Iris pigment epithelial cell (primary cell): Measurements from ENCODE around the gene SRP9.
A peak's percentile ranks its signal among the peaks of the same experiment; 100 is the strongest.

Experiments
- DNase-seq: peaks from one replicate; pipeline ENCODE4 v3.0.0-alpha.2; 2011; ENCODE audit warnings: low read depth

The SRP9 gene, protein sequence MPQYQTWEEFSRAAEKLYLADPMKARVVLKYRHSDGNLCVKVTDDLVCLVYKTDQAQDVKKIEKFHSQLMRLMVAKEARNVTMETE

DNA sequence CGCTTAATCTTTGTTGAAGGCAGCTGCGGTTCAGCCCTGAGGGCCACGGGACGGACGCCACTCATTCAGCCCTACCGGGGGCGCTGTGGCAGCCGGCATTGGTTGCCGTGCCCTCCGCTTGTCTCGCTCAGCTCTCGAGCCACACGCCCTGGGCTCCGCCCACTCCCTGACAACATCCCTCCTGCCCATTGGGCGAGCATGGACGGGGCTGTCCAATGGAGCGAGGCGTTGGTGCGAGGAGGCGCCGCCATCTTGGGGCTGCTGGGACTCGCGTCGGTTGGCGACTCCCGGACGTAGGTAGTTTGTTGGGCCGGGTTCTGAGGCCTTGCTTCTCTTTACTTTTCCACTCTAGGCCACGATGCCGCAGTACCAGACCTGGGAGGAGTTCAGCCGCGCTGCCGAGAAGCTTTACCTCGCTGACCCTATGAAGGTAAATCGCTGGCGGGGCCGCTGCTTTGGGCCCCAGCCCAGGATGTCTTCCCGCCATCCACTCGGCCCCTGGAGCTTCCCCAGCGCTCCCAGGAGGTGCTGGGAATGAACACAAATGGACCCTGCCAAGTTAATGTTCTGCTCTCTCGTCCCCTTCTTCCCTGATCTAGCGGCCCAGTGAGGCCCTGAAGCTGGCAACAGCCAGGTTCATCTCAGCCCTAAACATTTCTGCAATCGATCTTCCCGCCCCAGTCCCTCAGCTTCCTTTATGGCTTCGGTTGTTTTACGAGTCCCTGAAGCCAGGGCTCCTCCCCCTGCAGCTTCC is at the start of gene SRP9:
SRP9 (plus strand) TSS at position 244 of the 754 bp plus-strand sequence; CDS start at position 359, 115 bp downstream.
- DNase-seq, result peak; percentile 98

DNA sequence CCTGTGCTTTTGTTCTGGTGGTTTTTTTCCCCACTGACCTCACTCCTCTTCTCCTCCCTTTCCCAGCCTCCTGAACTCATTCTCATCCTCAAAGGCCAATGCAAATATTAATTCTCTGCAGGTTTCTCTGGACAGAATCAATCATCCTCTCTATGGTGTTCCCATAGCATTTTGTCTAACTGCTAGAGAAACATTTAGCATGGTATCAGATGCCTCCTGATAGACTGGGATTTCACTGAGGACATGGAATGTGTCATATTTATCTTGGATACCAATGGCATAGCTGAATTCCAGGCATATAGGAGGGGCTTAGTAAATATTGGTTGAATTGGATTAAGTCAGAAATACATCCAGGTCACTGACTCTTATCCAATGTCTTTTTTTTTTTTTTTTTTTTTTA is 46.1 kb upstream of the SRP9 start:
- DNase-seq, result no peak

DNA sequence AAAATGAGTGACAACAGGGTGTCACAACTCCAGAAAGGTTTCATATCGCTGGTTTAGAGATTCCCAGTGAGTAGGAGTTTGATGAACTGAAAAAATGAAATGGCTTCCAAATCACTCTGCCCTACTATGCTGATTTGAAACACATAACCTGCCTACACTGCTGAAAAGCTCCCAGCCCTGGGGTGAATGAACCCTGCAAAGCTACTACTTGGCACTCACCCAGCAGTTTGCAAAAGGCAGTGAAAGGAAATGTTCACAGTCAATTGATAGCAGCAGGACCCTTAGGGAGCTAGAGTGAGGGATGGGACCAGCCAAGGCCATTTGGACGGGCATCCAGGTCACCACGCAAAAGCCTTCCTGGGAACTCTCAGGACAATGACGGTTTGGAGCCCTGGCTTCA is 44.4 kb upstream of the SRP9 start:
- DNase-seq, result no peak

DNA sequence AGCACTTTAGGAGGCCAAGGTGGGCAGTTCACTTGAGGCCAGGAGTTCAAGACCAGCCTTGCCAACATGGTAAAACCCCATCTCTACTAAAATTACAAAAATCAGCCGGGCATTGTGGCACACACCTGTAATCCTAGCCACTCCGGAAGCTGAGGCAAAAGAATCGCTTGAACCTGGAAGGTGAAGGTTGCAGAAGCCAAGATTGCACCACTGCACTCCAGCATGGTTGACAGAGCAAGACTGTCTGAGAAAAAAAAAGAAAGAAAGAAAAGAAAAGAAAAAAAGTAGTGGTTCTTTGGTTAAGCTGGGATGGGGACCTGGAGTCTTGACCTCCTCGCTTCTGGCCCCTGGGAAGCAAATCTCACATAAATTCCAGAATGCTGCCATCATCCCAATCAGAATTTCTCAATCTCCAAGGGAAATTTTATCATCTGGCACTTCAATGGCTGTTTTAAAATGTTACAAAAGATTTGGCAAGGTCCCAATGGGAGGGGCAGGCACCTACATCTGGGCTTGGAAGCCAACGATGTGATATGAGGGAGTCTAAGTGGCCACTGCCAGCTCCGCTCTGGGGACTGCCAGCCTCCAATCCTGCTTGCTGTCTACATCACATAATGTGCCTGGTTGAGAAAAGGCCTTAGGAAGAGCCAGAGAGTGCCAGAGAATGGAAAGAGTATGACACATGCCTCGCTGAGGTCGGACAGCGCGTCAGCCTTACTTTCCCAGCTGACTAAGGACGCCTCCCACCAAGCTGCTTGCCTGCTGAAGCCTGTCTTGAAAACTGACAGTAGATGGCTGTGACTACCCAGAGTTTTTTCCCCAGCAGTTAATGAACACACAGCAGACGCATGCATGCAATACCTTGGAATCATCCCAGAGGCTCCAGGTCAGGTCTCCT is 42.1 kb upstream of the SRP9 start:
- DNase-seq, result peak; percentile 97

DNA sequence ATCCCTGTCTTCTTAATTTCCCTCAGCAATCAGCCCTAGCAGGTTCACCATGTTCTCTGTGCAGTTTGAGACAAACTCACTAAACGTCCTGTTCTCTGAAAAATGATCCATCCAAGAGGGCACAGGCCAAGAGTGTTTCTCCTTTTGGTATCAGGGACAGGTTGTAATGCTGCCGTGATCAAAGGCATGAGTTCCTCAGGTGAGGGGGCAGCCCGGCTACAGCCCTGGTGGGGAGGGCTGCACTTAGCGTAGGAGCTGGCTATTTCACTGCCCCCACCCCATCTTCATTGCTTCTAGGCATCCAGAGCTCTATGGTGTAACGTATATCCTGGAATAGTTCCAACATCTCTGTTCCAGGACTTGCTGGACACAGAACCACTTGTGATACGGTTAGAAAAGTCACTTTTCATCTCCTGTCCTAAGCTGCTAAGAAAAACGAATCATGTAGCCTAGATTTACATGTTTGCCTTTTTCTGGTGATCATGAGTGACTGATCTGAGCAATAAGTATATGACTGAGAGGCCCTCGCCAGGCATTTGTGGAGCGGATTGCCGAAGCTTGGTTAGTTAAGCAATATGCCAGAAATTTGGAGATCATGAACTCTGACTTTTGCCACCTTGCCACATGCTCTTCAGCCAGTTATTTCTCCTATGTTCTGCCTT is 41.1 kb upstream of the SRP9 start:
- no peak for DNase-seq

DNA sequence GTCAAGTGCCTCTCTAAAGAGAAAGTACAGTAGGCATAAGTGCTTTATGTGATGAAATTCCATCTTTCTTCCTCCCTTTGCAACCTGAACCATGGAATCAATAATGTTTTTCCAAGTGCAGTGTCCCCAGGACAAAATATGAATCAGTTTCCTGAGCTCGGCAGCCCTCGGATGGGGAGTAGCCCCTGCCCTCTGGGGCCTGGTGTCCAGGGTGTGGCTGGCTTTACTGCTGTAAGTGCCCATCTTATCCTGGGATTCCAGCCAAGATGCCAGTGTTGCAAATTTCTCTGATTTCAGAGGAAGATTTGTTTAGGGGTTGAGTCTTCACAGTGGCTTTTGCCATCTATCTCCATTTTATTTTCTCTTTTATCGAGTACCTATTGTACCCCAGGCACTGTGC is 40.5 kb upstream of the SRP9 start:
- DNase-seq, result no peak

DNA sequence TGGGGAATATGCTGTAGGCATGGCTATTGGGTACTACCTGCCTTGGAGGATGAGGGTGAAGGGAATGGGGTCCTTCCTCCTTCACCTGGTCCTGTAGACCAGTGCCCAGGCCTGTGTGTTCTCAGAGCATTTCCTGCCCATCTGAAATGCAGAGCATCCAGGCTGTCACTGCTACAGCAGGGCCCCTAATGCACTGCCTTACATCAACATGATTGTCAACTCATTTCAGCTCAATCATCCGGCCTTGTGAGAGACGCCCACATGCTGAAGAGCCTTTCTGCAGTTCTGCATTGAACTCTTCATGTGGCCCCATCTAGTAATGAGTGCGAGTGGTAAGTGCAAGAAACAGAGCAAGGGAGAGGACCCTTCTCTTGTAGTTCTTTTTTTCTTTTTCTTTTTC is 39.8 kb upstream of the SRP9 start:
- no peak for DNase-seq

DNA sequence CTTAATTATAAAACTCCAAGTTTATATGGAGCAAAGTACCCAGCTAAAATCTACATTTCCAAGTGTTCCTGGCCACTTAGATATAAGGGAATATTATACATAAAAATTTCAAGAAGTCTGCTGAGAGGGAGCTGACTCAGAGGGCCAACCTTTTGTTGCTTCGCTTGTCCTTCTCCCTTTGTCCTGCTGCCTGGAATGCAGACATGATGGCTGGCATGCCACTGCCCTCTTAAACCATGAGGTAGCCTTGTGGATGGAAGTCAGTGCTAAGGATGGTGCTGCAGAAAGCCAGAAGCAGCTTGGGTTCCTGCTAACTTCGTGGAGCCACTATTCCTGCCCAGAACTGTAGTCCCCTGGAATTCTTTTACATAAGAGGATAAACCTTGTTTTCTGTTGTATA is 38.9 kb upstream of the SRP9 start:
- no peak for DNase-seq

DNA sequence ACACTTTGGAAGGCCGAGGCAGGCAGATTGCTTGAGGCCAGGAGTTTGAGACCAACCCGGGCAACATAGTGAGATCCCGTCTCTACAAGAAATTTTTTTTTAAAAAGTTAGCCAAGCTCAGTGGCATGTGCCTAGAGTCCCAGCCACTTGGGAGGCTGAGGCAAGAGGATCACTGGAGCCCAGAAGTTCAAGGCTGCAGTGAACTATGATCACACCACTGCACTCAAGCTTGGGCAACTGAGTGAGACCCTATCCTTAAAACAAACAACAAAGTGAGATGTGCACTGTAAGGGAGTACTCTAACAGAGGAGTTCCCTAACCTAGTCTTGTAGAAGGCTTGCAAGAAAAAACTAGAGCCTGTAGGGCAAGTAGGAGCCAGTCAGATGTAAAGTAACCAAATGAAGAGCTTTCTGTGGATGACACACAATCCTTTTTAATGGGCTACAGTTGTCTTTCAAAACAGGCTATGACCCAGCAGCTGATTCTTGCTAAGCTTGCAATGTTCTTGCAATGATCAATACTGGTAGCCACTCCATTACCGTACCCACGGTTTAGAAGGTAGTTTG is 38.0 kb upstream of the SRP9 start:
- no peak for DNase-seq

DNA sequence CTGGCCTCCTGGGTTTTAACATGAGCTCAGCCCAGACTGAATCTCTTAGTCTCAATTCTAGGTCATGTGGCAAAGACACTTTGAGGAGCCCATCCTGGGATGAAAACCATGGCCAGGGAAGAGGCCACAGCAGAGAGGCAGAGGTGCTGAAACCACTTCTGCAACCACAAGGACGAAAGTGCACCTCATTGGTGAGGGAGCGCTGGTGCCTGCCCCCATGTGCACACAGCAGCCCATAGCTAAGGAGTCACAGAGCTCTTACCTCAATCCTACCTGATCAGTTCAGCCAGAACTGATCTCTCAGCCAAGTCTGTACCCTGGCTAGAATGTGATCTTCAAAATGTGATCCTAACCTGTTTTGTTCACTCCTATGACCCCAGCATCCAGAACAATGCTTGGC is 32.9 kb upstream of the SRP9 start:
- no peak for DNase-seq

DNA sequence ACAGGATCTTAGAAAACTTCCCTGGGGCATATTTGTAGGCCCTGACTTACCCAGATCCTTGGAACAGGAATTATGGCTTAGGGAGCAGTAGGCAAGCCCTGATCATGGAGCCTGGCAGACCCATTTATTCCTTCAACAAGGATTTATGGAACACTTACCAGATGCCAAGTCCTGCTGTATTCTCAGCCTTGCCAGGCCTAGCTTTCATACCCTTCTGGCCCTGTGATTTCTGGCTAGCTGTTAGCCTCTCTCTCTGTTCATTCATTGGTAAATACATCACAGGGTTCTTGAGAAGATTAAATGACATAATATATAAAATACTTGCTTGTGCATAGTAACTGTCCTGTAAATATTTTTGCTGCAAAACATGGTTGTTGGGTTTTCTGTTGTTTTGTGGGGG is 32.4 kb upstream of the SRP9 start:
- no peak for DNase-seq

DNA sequence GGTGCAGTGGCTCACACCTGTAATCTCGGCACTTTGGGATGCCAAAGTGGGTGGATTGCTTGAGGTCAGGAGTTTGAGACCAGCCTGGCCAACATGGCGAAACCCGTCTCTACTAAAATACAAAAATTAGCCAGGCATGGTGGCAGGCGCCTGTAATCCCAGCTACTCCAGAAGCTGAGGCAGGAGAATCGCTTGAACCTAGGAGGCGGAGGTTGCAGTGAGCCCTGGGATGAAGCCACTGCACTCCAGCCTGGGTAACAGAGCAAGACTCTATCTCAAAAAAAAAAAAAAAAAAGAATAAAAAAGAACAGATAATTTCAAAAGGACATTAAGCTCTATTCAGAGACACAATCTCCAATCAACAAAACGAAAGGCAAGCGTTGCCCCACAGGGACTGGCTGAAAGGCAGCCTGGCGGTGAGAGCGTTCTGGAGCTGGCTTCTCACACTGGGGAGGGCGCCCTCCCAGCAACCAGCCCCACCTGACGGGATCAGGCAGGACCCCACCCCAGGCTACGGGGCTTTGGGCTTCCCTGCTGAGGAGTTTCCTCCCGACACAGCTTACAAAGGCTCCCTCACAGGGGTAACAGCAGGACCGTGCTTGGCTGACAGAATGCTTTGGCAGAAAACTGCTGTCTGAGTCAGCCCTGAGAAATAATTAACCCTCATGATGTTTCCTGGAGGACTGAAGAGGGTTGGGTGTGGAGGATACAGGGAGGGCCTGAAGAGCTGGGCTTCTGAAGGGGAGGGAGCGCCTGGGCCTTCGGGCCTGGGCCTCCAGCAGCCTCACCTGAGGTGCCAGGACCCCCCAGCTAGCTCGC is 31.1 kb upstream of the SRP9 start:
- peak; percentile 92 for DNase-seq

DNA sequence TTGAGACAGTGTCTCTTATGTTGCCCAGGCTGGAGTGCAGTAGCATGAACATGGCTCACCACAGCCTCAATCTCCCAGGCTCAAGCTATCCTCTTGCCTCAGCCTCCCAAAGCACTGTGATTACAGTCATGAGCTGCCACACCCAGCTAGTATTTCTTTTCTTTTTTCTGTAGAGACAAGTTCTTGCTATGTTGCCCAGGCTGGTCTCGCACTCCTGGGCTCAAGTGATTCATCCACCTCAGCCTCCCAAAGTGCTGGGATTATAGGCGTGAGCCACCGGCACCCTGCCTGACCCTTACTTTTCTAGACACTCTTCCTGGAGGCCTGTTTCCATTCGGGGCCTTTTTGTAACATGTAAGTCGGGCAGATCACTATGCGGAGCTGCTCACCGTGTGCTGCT is 30.1 kb upstream of the SRP9 start:
- peak; percentile 52 for DNase-seq

DNA sequence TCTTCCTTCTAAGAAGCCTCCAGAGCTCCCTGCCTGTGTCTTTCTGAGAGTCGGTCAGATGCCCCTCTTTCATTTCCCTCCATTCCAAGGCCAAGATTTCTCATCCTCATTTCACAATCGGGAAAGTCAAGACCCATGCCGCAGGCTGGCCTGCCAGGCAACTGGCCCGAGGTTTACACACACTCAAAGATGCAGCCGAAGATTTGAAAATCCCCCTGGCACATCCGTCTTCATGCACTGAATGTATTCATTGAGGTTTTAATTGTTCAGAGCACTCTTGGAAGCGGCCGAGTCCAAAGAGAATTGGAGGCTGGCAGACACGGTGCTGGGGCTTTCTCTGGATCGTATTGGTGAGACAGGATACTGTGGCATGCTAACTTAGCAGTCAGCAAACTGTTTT is 29.1 kb upstream of the SRP9 start:
- DNase-seq, result no peak

DNA sequence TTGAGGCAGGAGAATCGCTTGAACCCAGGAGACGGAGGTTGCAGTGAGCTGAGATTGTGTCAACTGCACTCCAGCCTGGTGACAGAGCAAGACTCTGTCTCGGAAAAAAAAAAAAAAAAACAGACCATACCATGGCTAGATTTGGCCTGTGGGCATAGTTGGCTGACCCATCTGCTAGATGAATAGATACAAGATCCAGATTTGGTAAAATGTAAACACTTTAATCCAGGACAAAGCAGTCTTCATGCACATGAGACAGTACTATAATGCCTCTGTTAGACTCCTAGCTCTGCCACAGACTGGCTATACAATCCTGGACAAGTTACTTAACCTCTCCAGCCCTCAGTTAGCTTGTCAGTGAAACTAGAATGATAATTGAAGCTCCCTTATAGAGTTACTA is 27.9 kb upstream of the SRP9 start:
- DNase-seq, result no peak

DNA sequence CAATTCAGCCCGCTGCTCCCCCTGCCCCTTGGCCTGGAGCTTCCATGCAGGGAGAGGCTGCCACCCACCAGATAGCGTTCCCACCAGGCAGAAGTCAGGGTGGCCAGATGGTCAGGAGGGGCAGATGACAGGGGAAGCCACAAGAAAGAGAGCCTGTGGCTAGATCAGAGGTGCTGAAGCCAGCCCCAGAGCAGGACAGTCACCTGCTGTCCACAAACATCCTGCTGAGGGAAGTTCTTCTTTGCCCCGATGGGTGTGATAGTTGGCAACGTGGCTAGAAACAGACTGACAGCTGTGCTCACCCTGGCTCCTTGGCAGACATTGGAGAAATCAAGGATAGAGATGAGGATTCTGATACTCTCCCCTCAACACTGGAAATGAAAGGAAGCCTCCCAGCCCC is 27.2 kb upstream of the SRP9 start:
- no peak for DNase-seq

DNA sequence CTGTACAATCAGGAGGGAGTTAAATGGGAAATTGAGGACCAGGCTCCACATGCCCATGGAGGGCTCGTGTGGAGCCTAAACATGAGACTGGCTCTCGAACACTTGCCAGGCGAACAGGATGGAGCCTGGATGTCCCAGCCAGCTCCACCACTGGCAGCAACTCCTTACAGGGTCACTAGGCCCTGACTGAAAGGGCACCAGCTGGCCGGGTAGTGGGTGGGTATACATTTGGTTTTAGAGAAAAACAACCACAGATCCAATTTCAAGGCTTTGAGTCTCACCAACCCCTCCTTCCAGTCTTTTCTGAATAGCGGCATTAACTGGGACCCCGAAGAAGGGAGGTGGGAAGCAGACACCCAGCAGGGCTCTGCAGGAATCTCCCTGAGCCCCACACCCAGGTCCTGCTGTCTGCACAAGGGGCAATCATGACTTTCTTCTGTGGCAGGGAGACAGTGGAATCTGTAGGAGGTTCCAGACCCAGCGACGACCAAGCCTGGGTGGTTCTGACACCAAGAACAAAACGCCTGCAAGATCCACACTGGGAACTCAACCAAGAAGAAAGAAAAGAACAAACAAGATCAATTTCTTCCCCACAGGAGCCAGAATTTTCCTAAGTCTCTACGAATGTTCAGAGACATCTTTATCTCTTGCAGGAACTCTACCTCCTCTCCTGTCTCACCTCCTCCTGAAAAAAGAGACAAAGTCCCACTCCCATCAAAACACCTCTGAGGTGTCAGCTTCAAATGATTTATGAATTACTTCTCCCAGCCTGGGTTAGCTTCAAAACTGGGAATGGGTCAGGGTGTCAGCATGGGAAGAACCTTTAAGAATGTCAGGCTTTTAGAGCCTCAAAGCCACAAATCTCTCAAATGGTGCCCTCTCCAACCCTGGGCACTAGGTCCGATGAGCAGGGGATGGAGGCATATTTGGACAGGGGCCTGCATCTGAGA is 26.5 kb upstream of the SRP9 start:
- DNase-seq, result no peak

DNA sequence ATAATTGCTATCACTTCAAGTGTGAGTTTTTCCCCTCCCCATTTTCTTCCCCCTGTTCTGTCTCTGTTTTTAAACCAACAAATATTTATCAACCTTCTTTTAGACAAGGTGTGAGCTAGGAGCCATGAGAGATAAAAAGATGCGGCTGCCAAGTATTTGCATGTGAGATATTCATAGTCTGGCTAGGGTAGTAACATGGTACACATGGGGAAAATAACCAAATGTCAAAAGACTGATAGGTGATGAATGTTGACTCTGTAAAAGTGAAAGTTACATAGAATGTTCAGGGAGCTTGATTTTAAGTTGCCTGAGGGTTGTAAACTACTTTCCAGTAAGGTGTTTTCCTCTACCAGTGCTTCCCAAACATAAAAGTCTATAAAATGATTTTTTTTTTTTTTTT is 25.4 kb upstream of the SRP9 start:
- DNase-seq, result no peak

DNA sequence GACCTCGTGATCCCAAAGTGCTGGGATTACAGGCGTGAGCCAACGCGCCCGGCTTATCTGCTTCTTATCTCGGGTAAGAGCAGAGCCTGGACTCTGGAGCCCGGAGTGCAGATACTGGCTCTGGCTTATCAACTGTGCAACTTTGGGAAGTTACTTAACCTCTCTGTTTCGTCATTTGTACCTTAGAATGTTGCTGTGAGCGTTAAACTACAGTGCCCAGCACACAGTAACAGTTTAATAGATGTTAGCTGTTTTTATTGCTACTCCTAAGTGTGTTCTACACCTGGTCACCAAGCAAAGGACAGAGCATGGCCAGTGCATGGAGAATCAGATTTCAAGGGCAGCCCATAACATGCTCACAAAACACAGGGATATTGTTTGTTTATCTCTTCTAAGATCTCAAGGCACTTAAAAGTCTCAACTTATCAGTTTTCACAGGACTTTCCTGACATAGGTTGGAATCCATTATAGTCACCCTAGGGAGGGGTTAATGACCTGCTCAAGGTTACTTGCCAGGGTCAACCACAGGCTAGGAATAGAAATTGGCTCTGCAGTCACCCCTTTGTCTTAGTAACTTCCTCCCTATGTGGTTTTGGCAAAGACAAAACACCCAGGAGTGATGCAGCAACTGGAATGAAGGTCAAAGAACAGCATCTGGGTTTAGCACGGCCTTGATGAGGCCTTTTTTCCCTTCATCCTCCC is 22.5 kb upstream of the SRP9 start:
- DNase-seq, result peak; percentile 89
